Cardiac muscle cell (in vitro differentiated cells and primary cell): ENCODE data around the gene C15orf39. TPM values are rescaled to one million over a fixed set of nuclear protein-coding genes. Genes with fewer than 3 reads are reported as not detected.

Experiments
- DNase-seq, 2 donors: peaks; one replicate each; pipeline versions ENCODE4 v3.0.0 to v3.0.0-alpha.2; 2010 to 2017; ENCODE audit warnings: low read depth in 1 of 2, low spot score in 1 of 2
- H3K27ac ChIP-seq: fragments of 200-600 bp; sonication (generic); 2 replicates; pipeline ENCODE4 v1.5.1; 2016
- H3K27me3 ChIP-seq: fragments of 200-600 bp; sonication (generic); 2 replicates; pipeline ENCODE4 v1.6.0; 2016; ENCODE audit warnings: control low read depth
- H3K36me3 ChIP-seq: fragments of 200-600 bp; sonication (generic); 2 replicates; pipeline ENCODE4 v1.5.1; 2016; ENCODE audit warnings: control low read depth
- H3K4me1 ChIP-seq: fragments of 200-600 bp; sonication (generic); 2 replicates; pipeline ENCODE4 v1.8.1; 2017; ENCODE audit warnings: low read depth, mild to moderate bottlenecking, mixed run types
- H3K4me3 ChIP-seq: fragments of 200-600 bp; sonication (generic); 2 replicates; pipeline ENCODE4 v1.5.1; 2016; ENCODE audit warnings: mild to moderate bottlenecking
- H3K9me3 ChIP-seq: fragments of 200-600 bp; sonication (generic); 2 replicates; pipeline ENCODE4 v1.5.1; 2017; ENCODE audit warnings: low read depth, mild to moderate bottlenecking, control low read depth
- polyA plus RNA-seq: library from polyadenylated mRNA; unstranded; fragments of >200 nt; fragmentation: Nextera tagmentation; extraction: Ambion mirVana; gene quantifications from 2 replicates; pipeline ENCODE4 v1.2.1, GENCODE V29; 2016
- total RNA-seq: library from RNA; depleted of rRNA; stranded (reverse); fragments of >200 nt; gene quantifications from 2 replicates; pipeline ENCODE4 v1.2.3, GENCODE V29; 2016
- TF ChIP-seq, protein P1 (sequence below): IDR thresholded peaks from 2 replicates; pipeline ENCODE4 v1.5.1; 2012; ENCODE audit warnings: low read depth, mild to moderate bottlenecking, low read length

The C15orf39 gene
- total RNA-seq = 28.9 and 35.1 TPM in 2 replicates
- polyA plus RNA-seq = 8.6 and 12.8 TPM in 2 replicates

DNA sequence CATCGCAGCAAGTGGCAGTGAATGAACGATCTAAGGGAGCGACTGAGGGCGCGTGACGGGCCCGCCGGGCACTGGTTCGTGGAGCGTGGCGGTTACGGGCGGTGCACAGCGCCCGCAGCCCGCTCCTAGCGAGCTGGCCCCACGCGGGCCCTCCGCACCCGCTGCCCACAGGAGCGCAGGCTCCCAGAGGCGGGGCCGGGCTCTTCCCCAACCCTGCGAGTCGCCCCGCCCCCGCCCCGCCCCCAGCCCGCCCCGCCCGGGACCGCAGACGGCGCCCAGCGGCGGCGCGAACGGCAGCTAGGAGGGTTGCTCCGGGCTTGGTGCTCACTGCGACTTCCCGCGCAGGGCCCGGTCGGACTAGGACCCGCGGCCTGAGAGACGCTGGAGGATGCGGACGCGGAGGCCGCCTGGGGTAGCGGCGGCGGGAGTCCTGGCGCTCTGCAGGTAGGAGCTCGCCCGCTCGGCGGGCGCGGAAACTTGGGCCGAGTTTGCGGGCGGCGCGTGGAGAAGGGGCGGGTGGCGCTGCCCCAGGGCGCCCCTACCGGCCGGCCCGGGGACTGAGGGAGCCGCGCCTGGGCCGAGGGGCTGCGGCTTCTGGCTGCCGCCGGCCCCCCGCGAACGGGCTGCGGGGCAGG is at the start of gene C15orf39:
Gene C15orf39 (plus strand): TSS at position 267 of the 635 bp plus-strand sequence. CDS start 4,167 bp downstream, outside the sequence.
- no peaks in the 10 kb centered on the region for H3K9me3 ChIP-seq
- peak within 1 kb of the TSS; percentile 73 for H3K27ac ChIP-seq
- no peaks in the 10 kb centered on the region for H3K27me3 ChIP-seq
- peak within 1 kb of the TSS; percentile 83 for H3K4me3 ChIP-seq
- H3K36me3 ChIP-seq = no peaks in the 10 kb centered on the region
- peak; percentile 77 to 84 for DNase-seq
- TF ChIP-seq, protein P1, sequence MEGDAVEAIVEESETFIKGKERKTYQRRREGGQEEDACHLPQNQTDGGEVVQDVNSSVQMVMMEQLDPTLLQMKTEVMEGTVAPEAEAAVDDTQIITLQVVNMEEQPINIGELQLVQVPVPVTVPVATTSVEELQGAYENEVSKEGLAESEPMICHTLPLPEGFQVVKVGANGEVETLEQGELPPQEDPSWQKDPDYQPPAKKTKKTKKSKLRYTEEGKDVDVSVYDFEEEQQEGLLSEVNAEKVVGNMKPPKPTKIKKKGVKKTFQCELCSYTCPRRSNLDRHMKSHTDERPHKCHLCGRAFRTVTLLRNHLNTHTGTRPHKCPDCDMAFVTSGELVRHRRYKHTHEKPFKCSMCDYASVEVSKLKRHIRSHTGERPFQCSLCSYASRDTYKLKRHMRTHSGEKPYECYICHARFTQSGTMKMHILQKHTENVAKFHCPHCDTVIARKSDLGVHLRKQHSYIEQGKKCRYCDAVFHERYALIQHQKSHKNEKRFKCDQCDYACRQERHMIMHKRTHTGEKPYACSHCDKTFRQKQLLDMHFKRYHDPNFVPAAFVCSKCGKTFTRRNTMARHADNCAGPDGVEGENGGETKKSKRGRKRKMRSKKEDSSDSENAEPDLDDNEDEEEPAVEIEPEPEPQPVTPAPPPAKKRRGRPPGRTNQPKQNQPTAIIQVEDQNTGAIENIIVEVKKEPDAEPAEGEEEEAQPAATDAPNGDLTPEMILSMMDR = peak; percentile 57
- peaks cover 31% of the 10 kb centered on the region for H3K4me1 ChIP-seq

DNA sequence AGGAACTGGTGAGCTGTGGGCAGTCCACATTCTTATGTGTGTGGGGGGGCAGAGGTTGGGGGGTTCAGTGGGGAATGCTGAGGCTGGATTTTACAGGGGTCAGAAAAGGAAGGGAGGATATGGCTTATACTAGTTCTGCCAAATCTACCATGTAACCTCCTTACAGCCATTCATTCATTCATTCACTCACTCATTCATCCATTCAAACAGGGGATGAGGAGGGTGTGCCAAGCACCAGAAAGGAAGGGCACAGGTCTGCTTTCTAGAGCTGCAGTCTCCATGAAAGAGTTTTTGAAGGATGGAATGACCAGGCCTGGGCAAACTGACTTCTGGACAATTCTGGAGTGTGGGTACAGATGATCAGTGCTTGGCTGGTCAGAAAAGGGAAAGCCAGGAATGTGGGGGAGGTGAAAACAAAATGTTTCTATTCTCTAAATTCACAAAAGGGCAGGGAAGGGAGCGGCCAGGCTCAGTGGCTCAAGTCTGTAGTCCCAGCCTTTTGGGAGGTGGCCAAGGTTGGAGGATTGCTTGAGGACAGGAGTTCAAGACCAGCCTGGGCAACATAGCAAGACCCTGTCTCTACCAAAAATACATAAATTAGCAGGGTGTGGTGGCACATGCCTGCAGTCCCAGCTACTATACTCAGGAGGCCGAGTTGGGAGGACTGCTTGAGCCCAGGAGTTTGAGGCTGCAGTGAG is 49.2 kb upstream of the C15orf39 start:
- no peak overlapping the region for H3K4me3 ChIP-seq
- H3K9me3 ChIP-seq = no peaks in the 10 kb centered on the region
- no peaks in the 10 kb centered on the region for H3K27me3 ChIP-seq
- H3K36me3 ChIP-seq = no peaks in the 10 kb centered on the region
- peaks cover 13% of the 10 kb centered on the region for H3K4me1 ChIP-seq
- TF ChIP-seq, protein P1 = no peak
- DNase-seq = no peak
- peak overlapping the region; percentile 78 for H3K27ac ChIP-seq

DNA sequence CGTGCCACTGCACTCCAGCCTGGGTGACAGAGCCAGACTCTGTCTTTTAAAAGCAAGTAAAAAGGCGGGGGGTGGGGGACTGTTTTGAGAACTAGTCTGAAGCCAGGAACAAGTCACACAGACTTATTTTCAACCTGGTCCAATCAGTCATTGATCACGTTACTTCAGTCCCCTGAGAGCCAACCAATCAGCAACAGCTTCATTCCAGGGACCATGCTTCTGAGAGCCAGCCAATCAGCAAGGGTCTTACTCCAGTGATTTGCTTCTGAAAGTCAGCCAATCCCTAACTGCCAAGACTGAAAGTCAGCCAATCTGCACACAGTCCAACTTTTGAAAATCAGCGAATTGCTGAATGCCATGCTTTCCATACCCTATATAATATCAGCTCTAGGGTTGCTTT is 48.6 kb upstream of the C15orf39 start:
- TF ChIP-seq, protein P1 = no peak
- no peaks in the 10 kb centered on the region for H3K27me3 ChIP-seq
- peaks cover 13% of the 10 kb centered on the region for H3K4me1 ChIP-seq
- DNase-seq = peak; percentile 33 to 66
- no peaks in the 10 kb centered on the region for H3K9me3 ChIP-seq
- H3K27ac ChIP-seq = no peak overlapping the region
- no peak overlapping the region for H3K4me3 ChIP-seq
- no peaks in the 10 kb centered on the region for H3K36me3 ChIP-seq

DNA sequence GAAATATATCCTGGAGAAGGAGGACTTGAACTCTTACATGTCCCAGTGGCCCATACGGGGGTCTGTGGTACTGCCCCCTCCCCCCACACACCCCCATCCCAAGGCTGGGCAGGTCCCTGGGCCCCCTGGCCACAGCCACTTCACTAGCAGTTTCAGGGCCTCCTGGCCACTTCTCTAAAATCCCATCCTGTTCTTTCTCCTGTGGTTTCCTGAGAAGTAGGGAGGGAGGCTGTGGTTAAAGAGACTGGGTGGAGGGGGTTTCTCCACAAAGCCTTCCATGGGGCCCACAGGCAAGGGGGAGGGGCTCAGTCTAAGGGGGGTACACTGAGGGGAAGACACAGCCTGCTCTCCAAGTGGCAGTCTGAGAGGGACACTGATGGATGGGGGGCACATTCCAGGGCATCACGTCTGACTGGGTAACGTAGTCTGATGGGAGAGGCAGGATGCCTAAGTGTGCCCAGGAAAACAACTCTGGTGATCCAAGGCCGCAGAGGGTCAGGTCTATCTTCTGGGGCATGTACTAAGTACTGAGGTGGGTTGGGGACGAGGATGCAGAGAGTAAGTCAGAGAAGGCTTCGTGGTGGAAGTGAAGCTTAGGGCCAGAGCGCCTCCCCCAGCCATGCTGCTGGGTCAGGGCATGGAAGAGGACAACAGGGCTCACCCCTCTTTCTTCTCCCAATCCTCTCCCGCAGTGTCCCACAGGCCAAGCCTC is 48.0 kb upstream of the C15orf39 start:
- no peaks in the 10 kb centered on the region for H3K27me3 ChIP-seq
- no peaks in the 10 kb centered on the region for H3K9me3 ChIP-seq
- peaks cover 13% of the 10 kb centered on the region for H3K4me1 ChIP-seq
- no peaks in the 10 kb centered on the region for H3K36me3 ChIP-seq
- H3K4me3 ChIP-seq = no peak overlapping the region
- no peak for DNase-seq
- no peak overlapping the region for H3K27ac ChIP-seq
- TF ChIP-seq, protein P1 = no peak

DNA sequence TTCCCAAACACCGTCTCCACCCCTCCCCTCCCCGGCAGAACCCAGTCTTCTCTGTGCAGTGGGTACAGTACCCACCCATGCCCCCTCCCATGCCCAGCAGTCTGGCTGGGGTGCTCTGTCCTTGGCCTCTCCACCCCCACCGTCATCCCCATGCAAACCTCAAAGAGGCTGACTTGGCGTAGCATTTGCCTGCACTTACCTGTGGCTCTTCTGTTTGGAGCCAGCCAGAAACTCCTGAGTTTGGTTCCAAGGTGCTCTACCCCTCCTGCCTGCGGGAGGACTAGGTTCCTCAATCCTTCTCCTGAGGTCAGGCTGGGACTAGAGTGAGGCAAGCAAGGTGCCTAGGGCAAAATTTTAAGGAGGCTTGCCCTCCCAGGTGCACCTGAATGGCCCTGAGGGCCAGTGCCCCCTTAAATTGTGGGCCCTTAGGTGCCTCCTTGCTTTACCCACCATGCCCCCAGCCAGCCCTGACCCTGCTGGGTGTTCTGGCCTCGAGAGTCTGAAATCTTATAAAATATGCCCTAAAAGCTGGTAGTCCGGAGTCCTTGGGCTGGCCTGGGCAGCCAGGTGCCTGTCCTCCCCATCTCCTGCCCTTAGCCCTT is 47.1 kb upstream of the C15orf39 start:
- Histone ChIP-seq H3K9me3 (no peaks in the 10 kb centered on the region), H3K4me1 (peaks cover 13% of the 10 kb centered on the region), H3K27ac (no peak overlapping the region), H3K27me3 (no peaks in the 10 kb centered on the region), H3K4me3 (no peak overlapping the region), H3K36me3 (no peaks in the 10 kb centered on the region)
- DNase-seq = no peak
- TF ChIP-seq, protein P1 = no peak
